Endometrium (tissue), 2 donors: ENCODE measurements around the gene CA6.
"Not testable (repeated sequence)": the region's sequence is repeated elsewhere in the genome, so short reads cannot be mapped to it uniquely, and the experiment has no call there.

Source experiments
- FAIRE-seq: peaks from 2 replicates; lab custom pipeline; 2012; peaks lifted over from hg19 to GRCh38; lab: Jason Lieb, UNC
- donor health status: control.
- donor health status: control.

CA6 gene

GRCh38 chr1:8926707-8927694 lies 18.7 kb upstream of the CA6 start:
- FAIRE-seq = no peak

- FAIRE-seq = no peak
Observed at GRCh38 chr1:8930116-8930515, 15.6 kb upstream of the CA6 start.

- FAIRE-seq = not testable (repeated sequence)
Observed at GRCh38 chr1:8937051-8937450, 8.6 kb upstream of the CA6 start.

- FAIRE-seq = no peak
Observed at GRCh38 chr1:8937701-8938100, 8.0 kb upstream of the CA6 start.

GRCh38 chr1:8938232-8938999 lies 7.3 kb upstream of the CA6 start:
- no peak for FAIRE-seq

GRCh38 chr1:8939000-8939265 lies 6.7 kb upstream of the CA6 start:
- FAIRE-seq = no peak

GRCh38 chr1:8939362-8939995 lies 6.2 kb upstream of the CA6 start:
- no peak for FAIRE-seq

- no peak for FAIRE-seq
Observed at GRCh38 chr1:8941906-8942305, 3.8 kb upstream of the CA6 start.

- FAIRE-seq = no peak
Observed at GRCh38 chr1:8943498-8944405, 1.9 kb upstream of the CA6 start.

- FAIRE-seq = no peak
Observed at GRCh38 chr1:8947127-8947691, 1.5 kb downstream of the CA6 start.

- FAIRE-seq = no peak
Observed at GRCh38 chr1:8950309-8950708, 4.6 kb downstream of the CA6 start.

- no peak for FAIRE-seq
Observed at GRCh38 chr1:8951231-8951630, 5.6 kb downstream of the CA6 start.

GRCh38 chr1:8955406-8955805 lies 9.7 kb downstream of the CA6 start:
- no peak for FAIRE-seq

- no peak for FAIRE-seq
Observed at GRCh38 chr1:8956461-8957349, 11.0 kb downstream of the CA6 start.

GRCh38 chr1:8962812-8963530 lies 17.3 kb downstream of the CA6 start:
- no peak for FAIRE-seq

GRCh38 chr1:8963963-8964362 lies 18.3 kb downstream of the CA6 start:
- no peak for FAIRE-seq

GRCh38 chr1:8965121-8965820 lies 19.6 kb downstream of the CA6 start:
- FAIRE-seq = no peak

- no peak for FAIRE-seq
Observed at GRCh38 chr1:8966606-8967005, 20.9 kb downstream of the CA6 start.

- not testable (repeated sequence) for FAIRE-seq
Observed at GRCh38 chr1:8968902-8969301, 23.2 kb downstream of the CA6 start.
